HG02840 (cell line): ENCODE data around the gene ESR1.
"Not testable (repeated sequence)": the region's sequence is repeated elsewhere in the genome, so short reads cannot be mapped to it uniquely, and the experiment has no call there.

ENCODE experiments used
- ATAC-seq: cut with Tn5 transposase; IDR thresholded peaks from one replicate; pipeline ENCODE4 v1.9.1; 2021; ENCODE audit warnings: mild to moderate bottlenecking, moderate library complexity, moderate number of reproducible peaks; ENCODE audit not compliant: unreplicated experiment, low FRiP score

ESR1 gene

DNA sequence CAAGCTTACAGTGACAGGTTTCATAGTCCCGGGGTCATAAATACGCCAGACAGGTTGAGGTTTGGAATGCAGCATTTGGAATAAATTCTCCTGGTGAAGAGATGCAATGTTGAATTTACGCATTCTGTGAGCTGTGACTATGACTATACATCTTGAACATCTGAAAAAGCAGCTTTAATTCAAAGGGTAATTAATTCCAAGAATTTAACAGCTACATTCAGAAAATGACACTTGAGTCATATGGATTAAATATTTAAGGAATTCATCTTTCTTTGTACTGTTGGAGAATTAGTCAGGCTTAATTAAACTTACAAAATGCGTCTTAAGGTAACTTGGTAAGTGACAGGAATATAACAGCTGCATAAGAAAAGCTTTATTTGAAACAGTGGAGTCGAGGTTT, 74.7 kb downstream of the ESR1 start:
- no peak for ATAC-seq

GRCh38 chr6:151885234-151885633, 77.8 kb downstream of the ESR1 start:
- ATAC-seq = no peak

DNA sequence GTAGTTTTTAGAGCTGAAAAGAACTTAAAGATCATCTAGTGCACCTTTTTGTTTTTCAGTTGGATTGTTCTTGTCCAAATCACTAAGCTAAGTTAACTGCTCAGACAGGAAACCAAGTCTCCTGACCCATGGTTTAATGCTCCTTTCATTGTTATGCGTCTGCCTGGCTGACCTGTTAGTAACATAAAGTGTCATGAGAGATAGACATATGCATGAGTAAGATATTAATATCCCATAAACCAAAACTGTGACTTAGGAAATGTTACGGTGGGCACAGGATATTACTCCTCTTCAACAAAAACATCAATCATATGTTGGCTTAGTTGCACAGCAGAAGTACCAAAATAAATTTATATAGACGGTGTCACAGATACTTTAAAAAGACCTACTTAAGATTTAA, 84.0 kb downstream of the ESR1 start:
- no peak for ATAC-seq

GRCh38 chr6:151894426-151894825, 86.9 kb downstream of the ESR1 start:
- ATAC-seq = not testable (repeated sequence)

GRCh38 chr6:151899221-151899620, 91.7 kb downstream of the ESR1 start:
- not testable (repeated sequence) for ATAC-seq

DNA sequence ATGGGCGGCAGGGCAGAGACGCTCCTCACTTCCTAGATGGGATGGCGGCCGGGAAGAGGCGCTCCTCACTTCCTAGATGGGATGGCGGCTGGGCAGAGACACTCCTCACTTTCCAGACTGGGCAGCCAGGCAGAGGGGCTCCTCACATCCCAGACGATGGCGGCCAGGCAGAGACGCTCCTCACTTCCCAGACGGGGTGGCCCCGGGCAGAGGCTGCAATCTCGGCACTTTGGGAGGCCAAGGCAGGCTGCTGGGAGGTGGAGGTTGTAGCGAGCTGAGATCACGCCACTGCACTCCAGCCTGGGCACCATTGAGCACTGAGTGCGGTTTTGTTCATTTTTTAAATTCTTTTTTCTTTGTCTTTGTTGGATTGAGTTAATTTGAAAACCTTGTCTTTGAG, 92.3 kb downstream of the ESR1 start:
- not testable (repeated sequence) for ATAC-seq

DNA sequence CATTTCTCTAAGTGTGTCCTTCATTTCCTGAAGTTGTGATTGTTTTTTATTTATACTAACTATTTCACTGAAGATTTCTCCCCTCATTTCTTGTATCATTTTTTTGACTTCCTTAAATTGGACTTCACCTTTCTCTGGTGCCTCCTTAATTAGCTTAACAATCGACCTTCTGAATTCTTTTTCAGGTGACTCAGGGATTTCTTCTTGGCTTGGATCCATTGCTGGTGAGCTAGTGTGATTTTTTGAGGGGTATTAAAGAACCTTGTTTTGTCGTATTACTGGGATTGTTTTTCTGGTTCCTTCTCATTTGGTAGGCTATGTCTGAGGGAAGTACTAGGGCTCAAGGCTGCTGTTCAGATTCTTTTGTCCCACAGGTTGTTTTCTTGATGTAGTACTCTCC, 92.8 kb downstream of the ESR1 start:
- ATAC-seq = no peak

- ATAC-seq = no peak
Observed at GRCh38 chr6:151901009-151901411, 93.5 kb downstream of the ESR1 start.

DNA sequence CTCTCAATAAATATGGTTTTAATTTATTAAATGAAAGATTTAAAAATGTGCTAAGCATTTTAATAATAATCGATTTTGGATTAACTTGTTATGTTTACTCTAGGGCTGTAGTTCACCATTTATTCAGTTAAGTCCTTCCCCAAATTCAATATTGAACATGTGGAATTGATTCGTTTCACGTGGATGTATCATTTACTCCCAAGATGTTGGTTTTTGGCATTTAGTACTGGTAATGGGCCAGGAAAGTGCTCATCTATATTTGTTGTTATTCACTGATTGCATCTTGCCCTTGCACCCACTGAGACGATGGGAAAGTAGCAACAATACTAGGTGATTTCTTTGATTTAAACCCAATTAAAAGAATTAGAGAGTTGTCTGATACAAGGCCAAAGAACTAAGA, 97.1 kb downstream of the ESR1 start:
- ATAC-seq = no peak

DNA sequence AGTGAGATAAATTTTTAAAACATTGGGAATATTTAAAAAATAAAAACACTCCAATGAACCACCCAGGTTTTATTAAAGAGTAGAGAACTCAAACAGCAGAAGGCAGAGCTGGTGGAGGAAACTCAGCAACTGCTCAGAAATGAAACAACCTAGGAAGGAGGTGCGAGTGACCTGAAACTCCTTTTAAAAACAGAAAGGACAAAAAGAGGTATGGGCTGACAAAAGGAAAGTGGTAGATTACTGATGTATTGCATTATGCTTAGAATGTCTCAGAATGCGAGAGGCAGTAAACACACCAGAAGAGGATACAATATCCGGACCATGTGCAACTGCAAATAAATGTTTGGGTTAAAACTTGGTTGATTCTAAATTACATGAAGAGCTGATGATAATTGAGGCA, 97.6 kb downstream of the ESR1 start:
- no peak for ATAC-seq

- no peak for ATAC-seq
Observed at GRCh38 chr6:151905854-151906253, 98.4 kb downstream of the ESR1 start.

DNA sequence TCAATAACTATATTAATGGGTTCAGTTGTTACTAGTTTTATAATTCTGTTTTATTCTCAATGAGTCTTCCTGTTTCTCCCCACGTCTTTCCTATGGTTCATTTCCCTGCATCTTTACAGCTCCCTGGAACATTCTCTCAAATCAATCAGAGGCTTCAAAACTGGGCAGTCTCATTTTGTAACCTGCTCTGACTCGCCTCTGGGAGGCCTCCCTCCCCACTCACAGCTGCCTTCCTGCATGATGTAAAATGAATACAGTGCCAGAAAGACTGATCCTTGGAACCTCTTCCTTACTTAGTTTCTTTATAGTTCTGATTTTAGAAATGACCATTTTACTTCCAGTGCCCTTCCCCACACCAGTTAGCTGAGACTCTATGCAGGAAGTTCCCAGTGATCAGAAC, 103.9 kb downstream of the ESR1 start:
- no peak for ATAC-seq

- no peak for ATAC-seq
Observed at GRCh38 chr6:151914484-151914883, 107.0 kb downstream of the ESR1 start.

DNA sequence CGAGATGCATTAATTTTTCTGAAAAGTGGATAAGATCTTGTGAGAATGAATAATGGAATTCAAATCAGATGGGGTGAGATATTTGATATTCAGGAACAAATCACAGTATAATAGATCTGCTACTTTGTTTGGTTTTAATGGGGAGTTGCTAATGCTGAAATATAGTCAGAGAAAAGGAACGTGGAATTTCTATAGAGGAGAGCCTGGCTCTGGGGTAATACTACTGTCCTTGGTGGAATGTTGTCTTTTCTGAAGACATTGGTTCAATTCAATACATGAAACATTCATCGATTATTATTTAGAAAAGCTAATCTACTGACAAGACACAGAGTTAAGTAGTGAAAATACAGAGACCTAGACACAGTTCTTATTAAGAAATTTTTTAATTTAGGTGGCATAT, 108.6 kb downstream of the ESR1 start:
- no peak for ATAC-seq

- no peak for ATAC-seq
Observed at GRCh38 chr6:151916680-151917164, 109.2 kb downstream of the ESR1 start.

- no peak for ATAC-seq
Observed at GRCh38 chr6:151917531-151918329, 110.2 kb downstream of the ESR1 start.

DNA sequence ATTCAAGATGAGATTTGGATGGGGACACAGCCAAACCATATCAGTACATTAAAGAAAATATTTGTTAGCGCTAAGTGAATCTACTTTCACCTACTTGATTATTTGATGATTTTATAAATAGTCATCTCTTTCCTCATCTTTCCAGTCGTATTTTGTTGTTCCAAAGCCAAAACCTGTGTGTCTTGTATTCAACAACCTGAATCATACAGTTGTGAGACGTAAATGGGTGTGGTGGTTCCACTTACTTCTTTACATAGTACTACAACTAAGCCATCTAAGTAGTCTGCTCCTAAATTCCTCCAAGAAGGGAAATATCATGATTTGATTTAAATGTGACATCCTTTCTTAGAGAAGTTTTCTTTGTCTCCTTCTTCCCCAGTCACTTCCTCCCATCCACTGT, 132.8 kb downstream of the ESR1 start:
- no peak for ATAC-seq

- no peak for ATAC-seq
Observed at GRCh38 chr6:151948002-151948743, 140.7 kb downstream of the ESR1 start.

DNA sequence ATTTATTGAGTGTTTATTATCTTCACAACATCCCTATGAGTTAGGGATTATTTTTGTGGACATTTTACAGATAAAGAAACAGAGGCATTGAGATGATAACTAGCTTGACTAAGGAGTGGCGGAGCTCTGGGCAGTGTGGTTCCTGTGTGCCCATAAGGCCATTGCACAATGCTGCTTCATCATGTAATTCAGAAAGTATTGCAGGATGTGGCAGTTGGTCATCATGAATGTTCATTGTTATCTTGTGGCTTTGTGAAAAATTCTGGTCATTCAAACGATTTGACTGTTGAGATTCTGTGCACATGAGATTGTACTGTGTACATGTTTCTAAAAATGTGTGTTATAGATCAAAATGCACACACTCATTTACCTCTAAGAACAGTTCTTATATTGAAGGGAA, 150.8 kb downstream of the ESR1 start:
- no peak for ATAC-seq

DNA sequence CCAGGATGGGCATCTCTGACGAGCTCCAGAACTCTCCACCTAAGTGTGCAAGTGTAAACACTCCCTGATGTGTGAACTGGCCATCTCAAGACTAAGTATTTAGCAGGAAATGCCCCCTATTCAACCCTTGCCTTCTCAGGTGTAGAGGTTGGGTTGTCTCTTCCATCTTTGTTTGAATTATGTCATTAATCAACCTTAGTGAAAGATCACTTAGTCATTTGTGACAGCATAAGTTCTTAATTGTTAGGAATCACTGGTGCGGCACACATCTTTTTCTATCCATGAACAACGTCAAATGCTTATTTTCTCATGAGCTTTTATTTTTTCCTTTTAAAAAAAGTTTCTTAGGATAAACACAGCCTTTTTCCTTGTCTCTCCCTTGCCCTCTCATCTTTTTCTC, 151.6 kb downstream of the ESR1 start:
- ATAC-seq = no peak

DNA sequence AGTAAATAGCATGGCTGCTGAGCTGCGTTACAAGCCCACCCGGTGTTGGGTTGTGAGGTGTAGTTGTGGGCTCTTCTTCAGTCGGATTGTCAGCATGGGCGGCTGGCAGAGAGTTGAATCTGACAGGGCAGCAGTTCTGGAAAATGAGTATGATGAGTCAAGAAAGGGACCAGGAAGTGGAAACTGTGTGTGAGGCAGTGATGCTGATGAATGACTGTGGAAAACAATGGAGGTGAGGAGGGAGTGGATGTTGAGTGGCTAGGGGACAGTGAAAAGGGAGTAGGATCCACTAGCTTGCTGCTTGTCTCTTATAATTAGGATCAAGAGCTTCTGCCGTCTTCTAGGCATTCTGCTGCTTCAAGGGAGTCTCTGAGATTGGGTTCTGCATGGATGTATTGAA, 154.3 kb downstream of the ESR1 start:
- no peak for ATAC-seq
